HepG2 (cell line): Measurements from ENCODE around the gene GDA. TPM values are rescaled to one million over a fixed set of nuclear protein-coding genes. Genes with fewer than 3 reads are reported as not detected.

Experiments used
- ATAC-seq: fragments of 200-7000 bp; cut with Tn5 transposase; 3 replicates; pipeline ENCODE4 v1.9.1; 2020; ENCODE audit warnings: mild to moderate bottlenecking, moderate library complexity
- BruUV-seq: library from RNA; stranded (reverse); fragments of 400-500 nt; replicated peaks from 2 replicates; lab custom pipeline; 2021; lab: Mats Ljungman, UMichigan
- CTCF ChIA-PET: fragments of 300-600 bp; formaldehyde crosslinking; extraction: SDS; loops from one replicate; lab custom pipeline; 2021; ENCODE audit warnings: low total read pairs, inconsistent platforms, low intra/inter-chr PET ratio; lab: Yijun Ruan, JAX
- POLR2A ChIA-PET: fragments of 350-600 bp; sonication (Branson Sonifier 250); formaldehyde crosslinking; loops from one replicate; lab custom pipeline; 2020; ENCODE audit warnings: antibody characterized with exemption, inconsistent platforms; lab: Yijun Ruan, JAX
- DNase-seq: peaks from one replicate; pipeline ENCODE4 v3.0.0-alpha.2; 2015; ENCODE audit warnings: low spot score
- FAIRE-seq: peaks from 3 replicates; lab custom pipeline; 2011; peaks lifted over from hg19 to GRCh38; lab: Jason Lieb, UNC
- H2AFZ ChIP-seq: one replicate; pipeline ENCODE4 v1.6.1; 2011; ENCODE audit warnings: low read length, inconsistent platforms
- H3K27ac ChIP-seq: fragments of 300-600 bp; 3 replicates; pipeline ENCODE4 v1.8.0; 2011; ENCODE audit warnings: mixed run types, mild to moderate bottlenecking, mixed read lengths, low read length, inconsistent platforms; ENCODE audit not compliant: insufficient read depth; ENCODE audit errors: extremely low read length
- H3K27me3 ChIP-seq, 2 experiments: fragments of 200-600 bp in 1 of 2; 2 replicates in 1 of 2; 3 replicates in 1 of 2; pipeline versions ENCODE4 v1.6.0 to v1.8.0; 2011; ENCODE audit warnings: low read length in 2 of 2, mild to moderate bottlenecking in 2 of 2, moderate library complexity in 2 of 2, inconsistent platforms in 1 of 2; ENCODE audit not compliant: insufficient read depth in 2 of 2, control insufficient read depth in 1 of 2
- H3K36me3 ChIP-seq, 2 experiments: fragments of 200-600 bp in 1 of 2; replicated peaks in 1 of 2; 2 replicates in 1 of 2; 3 replicates in 1 of 2; pipeline versions ENCODE4 v1.5.1 to v1.8.0; 2011; ENCODE audit warnings: low read length in 2 of 2, inconsistent platforms in 1 of 2; ENCODE audit not compliant: insufficient read depth in 2 of 2, control insufficient read depth in 1 of 2
- H3K4me1 ChIP-seq: 2 replicates; pipeline ENCODE4 v1.5.1; 2012; ENCODE audit warnings: low read length, inconsistent platforms; ENCODE audit not compliant: insufficient read depth
- H3K4me2 ChIP-seq: 2 replicates; pipeline ENCODE4 v1.6.0; 2011; ENCODE audit warnings: low read depth, low read length, inconsistent platforms
- H3K4me3 ChIP-seq, 3 experiments: fragments of 200-600 bp in 1 of 3; sonication (generic), shearing (Covaris generic) in 1 of 3; replicated peaks in 1 of 3; 2 replicates each; pipeline ENCODE4 v1.5.1; 2011 to 2016; ENCODE audit warnings: low read length in 3 of 3, inconsistent platforms in 2 of 3, low read depth in 2 of 3, mild to moderate bottlenecking in 2 of 3, control low read depth in 1 of 3, mixed read lengths in 1 of 3; ENCODE audit not compliant: insufficient read depth in 1 of 3
- H3K79me2 ChIP-seq: one replicate; pipeline ENCODE4 v1.6.1; 2011; ENCODE audit warnings: low read length, inconsistent platforms; ENCODE audit not compliant: insufficient read depth
- H3K9ac ChIP-seq: 2 replicates; pipeline ENCODE4 v1.6.0; 2011; ENCODE audit warnings: mild to moderate bottlenecking, low read depth, low read length, inconsistent platforms; ENCODE audit not compliant: insufficient read depth
- H3K9me3 ChIP-seq: 2 replicates; pipeline ENCODE4 v1.5.1; 2012; ENCODE audit warnings: mild to moderate bottlenecking, low read length
- H4K20me1 ChIP-seq: 2 replicates; pipeline ENCODE4 v1.6.0; 2011; ENCODE audit warnings: inconsistent platforms, mild to moderate bottlenecking, low read length, moderate library complexity; ENCODE audit not compliant: insufficient read depth
- HNRNPK ChIP-seq: fragments of 200-400 bp; formaldehyde crosslinking; IDR thresholded peaks from 2 replicates; pipeline ENCODE4 v1.6.1; 2018; ENCODE audit warnings: low read length, low read depth, moderate library complexity, mild to moderate bottlenecking; ENCODE audit not compliant: poor library complexity, severe bottlenecking
- ZFP37 ChIP-seq: sonication (generic); formaldehyde crosslinking; IDR thresholded peaks from 2 replicates; pipeline ENCODE4 v1.4.0; 2020; ENCODE audit warnings: missing genetic modification reagents, borderline replicate concordance
- ZNF282 ChIP-seq: fragments of 450-650 bp; IDR thresholded peaks from 2 replicates; pipeline ENCODE4 v1.6.1; 2018; ENCODE audit not compliant: partially characterized antibody
- ZNF431 ChIP-seq: sonication (generic); formaldehyde crosslinking; IDR thresholded peaks from 2 replicates; pipeline ENCODE4 v1.9.0; 2022; ENCODE audit warnings: missing genetic modification reagents, low read depth, mild to moderate bottlenecking, borderline replicate concordance
- ZNF609 ChIP-seq: sonication (generic); formaldehyde crosslinking; IDR thresholded peaks from 2 replicates; pipeline ENCODE4 v1.4.0; 2020; ENCODE audit warnings: mild to moderate bottlenecking, missing genetic modification reagents, borderline replicate concordance
- ZNF816 ChIP-seq: sonication (generic); formaldehyde crosslinking; IDR thresholded peaks from 2 replicates; pipeline ENCODE4 v1.8.0; 2022; ENCODE audit warnings: missing genetic modification reagents, mild to moderate bottlenecking, borderline replicate concordance
- WGBS: methylation state at CpG from one replicate; pipeline ENCODE4 v1.1.6; 2017; ENCODE audit warnings: low lambda C conversion rate; 5-methylcytosine and 5-hydroxymethylcytosine counted together
- in situ Hi-C: cut with HindIII; loops from 2 replicates; pipeline ENCODE4 v1.10.0; 2017; ENCODE audit warnings: low pct_unique_long_range_greater_than_20kb; ENCODE audit not compliant: extremely low pct_ligation_motif_present
- intact Hi-C: fragments of 100-400 bp; cut with micrococcal nuclease; formaldehyde crosslinking; loops from one replicate; pipeline ENCODE4 v1.10.0; 2022; ENCODE audit not compliant: unreplicated experiment
- polyA plus RNA-seq, 8 experiments: library from polyadenylated mRNA; depleted of rRNA in 3 of 8; stranded (reverse) in 7 of 8; unstranded in 1 of 8; fragments of >200 nt; fragmentation: Illumina TruSeq in 4 of 8; extraction: Trizol in 4 of 8; gene quantifications; 2 replicates each; pipeline versions ENCODE4 v1.2.1 to v1.2.3, GENCODE V29; 2011 to 2016; ENCODE audit warnings: low read depth in 4 of 8, missing spikeins in 1 of 8, mixed read lengths in 1 of 8; ENCODE audit not compliant: insufficient read depth in 1 of 8
- total RNA-seq, 5 experiments: library from RNA; depleted of rRNA; stranded (reverse); fragments of >200 nt; fragmentation: Illumina TruSeq; extraction: Trizol; gene quantifications; 2 replicates each; pipeline ENCODE4 v1.2.3, GENCODE V29; 2016; ENCODE audit warnings: low read depth in 1 of 5
- TF ChIP-seq, protein P1 (sequence below): sonication (generic); formaldehyde crosslinking; IDR thresholded peaks from 2 replicates; pipeline ENCODE4 v1.4.0; 2020; ENCODE audit warnings: missing genetic modification reagents

GDA gene
- total and polyA plus RNA-seq, 2 of the 13 experiments (the other 11 are each of a cell fraction or from before 2014, with no cell fraction given), result 0.15 to 0.99 TPM

DNA sequence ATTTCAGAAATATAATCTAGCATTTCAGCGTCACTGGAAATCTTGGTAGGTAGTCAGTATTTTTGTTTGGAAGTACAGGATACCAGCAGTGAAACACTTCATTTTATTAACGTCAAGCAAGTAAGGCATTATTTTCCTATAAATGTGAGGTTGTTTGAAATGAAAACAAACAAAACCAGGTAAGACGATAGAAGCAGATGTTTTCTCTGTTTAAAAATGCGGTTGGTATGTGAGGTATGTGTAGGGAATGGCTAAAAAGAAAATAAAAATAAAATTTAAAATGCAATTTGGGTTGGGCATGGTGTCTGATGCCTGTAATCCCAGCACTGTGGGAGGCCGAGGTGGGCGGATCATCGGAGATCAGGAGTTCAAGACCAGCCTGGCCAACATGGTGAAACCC, 16.1 kb downstream of the GDA start (continued):
- TF ChIP-seq ZNF816 (CRISPR knock-in tag) (no peak), ZFP37 (CRISPR knock-in tag) (no peak), ZNF282 (no peak), ZNF431 (CRISPR knock-in tag) (no peak)
- TF ChIP-seq, protein P1, sequence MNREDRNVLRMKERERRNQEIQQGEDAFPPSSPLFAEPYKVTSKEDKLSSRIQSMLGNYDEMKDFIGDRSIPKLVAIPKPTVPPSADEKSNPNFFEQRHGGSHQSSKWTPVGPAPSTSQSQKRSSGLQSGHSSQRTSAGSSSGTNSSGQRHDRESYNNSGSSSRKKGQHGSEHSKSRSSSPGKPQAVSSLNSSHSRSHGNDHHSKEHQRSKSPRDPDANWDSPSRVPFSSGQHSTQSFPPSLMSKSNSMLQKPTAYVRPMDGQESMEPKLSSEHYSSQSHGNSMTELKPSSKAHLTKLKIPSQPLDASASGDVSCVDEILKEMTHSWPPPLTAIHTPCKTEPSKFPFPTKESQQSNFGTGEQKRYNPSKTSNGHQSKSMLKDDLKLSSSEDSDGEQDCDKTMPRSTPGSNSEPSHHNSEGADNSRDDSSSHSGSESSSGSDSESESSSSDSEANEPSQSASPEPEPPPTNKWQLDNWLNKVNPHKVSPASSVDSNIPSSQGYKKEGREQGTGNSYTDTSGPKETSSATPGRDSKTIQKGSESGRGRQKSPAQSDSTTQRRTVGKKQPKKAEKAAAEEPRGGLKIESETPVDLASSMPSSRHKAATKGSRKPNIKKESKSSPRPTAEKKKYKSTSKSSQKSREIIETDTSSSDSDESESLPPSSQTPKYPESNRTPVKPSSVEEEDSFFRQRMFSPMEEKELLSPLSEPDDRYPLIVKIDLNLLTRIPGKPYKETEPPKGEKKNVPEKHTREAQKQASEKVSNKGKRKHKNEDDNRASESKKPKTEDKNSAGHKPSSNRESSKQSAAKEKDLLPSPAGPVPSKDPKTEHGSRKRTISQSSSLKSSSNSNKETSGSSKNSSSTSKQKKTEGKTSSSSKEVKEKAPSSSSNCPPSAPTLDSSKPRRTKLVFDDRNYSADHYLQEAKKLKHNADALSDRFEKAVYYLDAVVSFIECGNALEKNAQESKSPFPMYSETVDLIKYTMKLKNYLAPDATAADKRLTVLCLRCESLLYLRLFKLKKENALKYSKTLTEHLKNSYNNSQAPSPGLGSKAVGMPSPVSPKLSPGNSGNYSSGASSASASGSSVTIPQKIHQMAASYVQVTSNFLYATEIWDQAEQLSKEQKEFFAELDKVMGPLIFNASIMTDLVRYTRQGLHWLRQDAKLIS (CRISPR knock-in tag), result no peak
- TF ChIP-seq, all 625 proteins: peak for 0

DNA sequence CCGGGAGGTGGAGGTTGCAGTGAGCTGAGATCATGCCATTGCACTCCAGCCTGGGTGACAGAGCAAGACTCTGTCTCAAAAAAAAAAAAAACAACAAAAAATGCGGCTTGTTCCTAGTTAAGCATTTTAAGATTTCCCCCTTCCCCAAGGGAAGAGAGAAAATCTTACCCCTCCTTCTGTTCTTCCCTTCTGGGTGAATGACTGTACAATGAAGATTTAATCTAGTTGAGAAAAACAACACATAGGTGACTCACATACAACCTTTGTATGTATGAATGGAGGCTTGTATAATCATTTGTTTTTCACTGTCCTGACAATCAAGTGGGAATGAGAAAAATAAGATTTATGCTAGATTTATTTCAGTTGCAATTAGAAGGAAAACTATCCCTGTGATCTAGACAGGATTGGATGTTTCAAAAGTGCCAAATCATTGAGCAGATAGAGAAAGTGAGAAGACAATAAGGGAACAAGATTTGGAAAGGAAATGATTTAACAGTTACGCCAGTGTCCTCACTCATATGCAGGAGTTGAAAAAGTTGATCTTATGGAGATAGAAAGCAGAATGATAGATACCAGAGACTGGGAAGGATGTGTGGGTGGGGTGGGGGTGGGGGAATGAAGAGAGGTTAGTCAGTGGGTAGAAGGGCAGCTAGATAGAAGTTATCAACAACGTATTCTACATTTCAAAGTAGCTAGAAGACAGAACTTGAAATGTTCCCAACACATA, 16.7 kb downstream of the GDA start:
- Histone ChIP-seq H3K27ac (no peak overlapping the region), H4K20me1 (no peaks in the 10 kb centered on the region), H3K9ac (no peak overlapping the region), H3K4me2 (no peak overlapping the region), H3K27me3 (no peaks in the 10 kb centered on the region), H3K79me2 (no peaks in the 10 kb centered on the region), H3K4me1 (no peaks in the 10 kb centered on the region), H3K9me3 (no peaks in the 10 kb centered on the region), H2AFZ (no peak overlapping the region), H3K36me3 (no peaks in the 10 kb centered on the region), H3K4me3 (no peak overlapping the region)
- in situ Hi-C loops (no loop called here), intact Hi-C loops (no loop called here)
- FAIRE-seq (no peak), DNase-seq (no peak), ATAC-seq (no peak)
- TF ChIP-seq HNRNPK, result peak; percentile 65
- TF ChIP-seq ZNF609 (CRISPR knock-in tag), result no peak
- POLR2A ChIA-PET, result no interaction called here
- no TSS peak for BruUV-seq
- 68% methylated on average over 4 of the region's 4 CpGs for WGBS
- CTCF ChIA-PET, result no interaction called here
